H9 (cell line): ENCODE measurements around the gene ASGR1. TPM values are rescaled to one million over a fixed set of nuclear protein-coding genes. Genes with fewer than 3 reads are reported as not detected.
"Not testable (repeated sequence)": the region's sequence is repeated elsewhere in the genome, so short reads cannot be mapped to it uniquely, and the experiment has no call there.

Experiments
- DNase-seq: peaks from one replicate; pipeline ENCODE4 v3.0.0-alpha.2; 2017
- H2AFZ ChIP-seq: one replicate; pipeline ENCODE4 v1.6.1; 2013; ENCODE audit warnings: mild to moderate bottlenecking, low read length, control low read depth, moderate library complexity
- H2AK5ac ChIP-seq: 2 replicates; pipeline ENCODE4 v1.6.1; 2013; ENCODE audit warnings: low read length, control low read depth, mixed read lengths; ENCODE audit not compliant: insufficient read length
- H2BK120ac ChIP-seq: one replicate; pipeline ENCODE4 v1.6.1; 2013; ENCODE audit warnings: low read depth, mild to moderate bottlenecking, low read length, control low read depth, inconsistent platforms; ENCODE audit not compliant: poor library complexity, severe bottlenecking
- H2BK12ac ChIP-seq: 2 replicates; pipeline ENCODE4 v1.6.1; 2013; ENCODE audit warnings: low read length, control low read depth, mixed read lengths, low read depth; ENCODE audit not compliant: insufficient read length
- H2BK15ac ChIP-seq: 2 replicates; pipeline ENCODE4 v1.6.1; 2013; ENCODE audit warnings: low read depth, low read length, control low read depth
- H2BK20ac ChIP-seq: one replicate; pipeline ENCODE4 v1.6.1; 2013; ENCODE audit warnings: low read depth, mild to moderate bottlenecking, low read length, control low read depth, inconsistent platforms; ENCODE audit not compliant: poor library complexity, severe bottlenecking
- H2BK5ac ChIP-seq: 2 replicates; pipeline ENCODE4 v1.6.1; 2013; ENCODE audit warnings: low read length, control low read depth, mixed read lengths; ENCODE audit not compliant: insufficient read length
- H3K14ac ChIP-seq: 2 replicates; pipeline ENCODE4 v1.6.1; 2013; ENCODE audit warnings: low read length, control low read depth; ENCODE audit not compliant: insufficient read depth
- H3K18ac ChIP-seq: 2 replicates; pipeline ENCODE4 v1.6.1; 2013; ENCODE audit warnings: low read depth, mild to moderate bottlenecking, mixed read lengths, low read length, control low read depth; ENCODE audit not compliant: insufficient read length
- H3K23ac ChIP-seq: 2 replicates; pipeline ENCODE4 v1.6.1; 2013; ENCODE audit warnings: low read length, control low read depth, mixed read lengths, low read depth; ENCODE audit not compliant: insufficient read length
- H3K23me2 ChIP-seq: 2 replicates; pipeline ENCODE4 v1.6.1; 2013; ENCODE audit warnings: low read depth, mild to moderate bottlenecking, mixed read lengths, low read length, control low read depth; ENCODE audit not compliant: insufficient read length, poor library complexity, severe bottlenecking
- H3K27ac ChIP-seq: 2 replicates; pipeline ENCODE4 v1.5.1; 2013; ENCODE audit warnings: low read length, control low read depth, mixed read lengths, low read depth; ENCODE audit not compliant: insufficient read length
- H3K27me3 ChIP-seq: 2 replicates; pipeline ENCODE4 v1.6.1; 2013; ENCODE audit warnings: low read length, control low read depth, inconsistent platforms; ENCODE audit not compliant: insufficient read depth
- H3K4ac ChIP-seq: 2 replicates; pipeline ENCODE4 v1.6.1; 2013; ENCODE audit warnings: low read depth, mild to moderate bottlenecking, control low read depth, inconsistent platforms, low read length, moderate library complexity
- H3K4me1 ChIP-seq: 2 replicates; pipeline ENCODE4 v1.6.1; 2013; ENCODE audit warnings: low read length, control low read depth, inconsistent platforms; ENCODE audit not compliant: insufficient read depth
- H3K4me2 ChIP-seq: 2 replicates; pipeline ENCODE4 v1.6.1; 2013; ENCODE audit warnings: low read length, control low read depth, mixed read lengths; ENCODE audit not compliant: insufficient read length, insufficient read depth
- H3K56ac ChIP-seq: 2 replicates; pipeline ENCODE4 v1.6.1; 2013; ENCODE audit warnings: low read depth, mild to moderate bottlenecking, mixed read lengths, low read length, control low read depth; ENCODE audit not compliant: insufficient read length
- H3K79me1 ChIP-seq: 2 replicates; pipeline ENCODE4 v1.6.1; 2013; ENCODE audit warnings: low read depth, mild to moderate bottlenecking, moderate library complexity, low read length, control low read depth, inconsistent platforms; ENCODE audit not compliant: insufficient read depth, poor library complexity, severe bottlenecking
- H3K79me2 ChIP-seq: 2 replicates; pipeline ENCODE4 v1.6.1; 2013; ENCODE audit warnings: low read length, control low read depth, inconsistent platforms; ENCODE audit not compliant: insufficient read depth
- H3K9ac ChIP-seq: 2 replicates; pipeline ENCODE4 v1.6.1; 2013; ENCODE audit warnings: low read length, control low read depth, mixed read lengths; ENCODE audit not compliant: insufficient read length; ENCODE audit errors: extremely low read depth
- H3K9me3 ChIP-seq: one replicate; pipeline ENCODE4 v1.6.1; 2013; ENCODE audit warnings: low read depth, low read length, inconsistent platforms; ENCODE audit not compliant: control insufficient read depth
- H3T11ph ChIP-seq: one replicate; pipeline ENCODE4 v1.6.1; 2013; ENCODE audit warnings: mild to moderate bottlenecking, low read length, control low read depth, inconsistent platforms
- H4K20me1 ChIP-seq: one replicate; pipeline ENCODE4 v1.6.1; 2013; ENCODE audit not compliant: control insufficient read depth, insufficient read length, insufficient read depth
- H4K5ac ChIP-seq: 2 replicates; pipeline ENCODE4 v1.6.1; 2013; ENCODE audit warnings: low read depth, mild to moderate bottlenecking, mixed read lengths, low read length, control low read depth; ENCODE audit not compliant: insufficient read length
- H4K8ac ChIP-seq: replicated peaks from 2 replicates; pipeline ENCODE4 v1.6.1; 2013; ENCODE audit warnings: low read length, control low read depth, mixed read lengths, low read depth; ENCODE audit not compliant: insufficient read length
- H4K91ac ChIP-seq: 2 replicates; pipeline ENCODE4 v1.6.1; 2013; ENCODE audit warnings: low read depth, mild to moderate bottlenecking, moderate library complexity, mixed read lengths, low read length, control low read depth; ENCODE audit not compliant: insufficient read length
- H3K27ac Mint-ChIP-seq, 3 experiments: 2 replicates in 2 of 3; 3 replicates in 1 of 3; pipeline ENCODE4 v1.8.0; 2020 to 2021; ENCODE audit warnings: mixed read lengths in 3 of 3, mild to moderate bottlenecking in 1 of 3, moderate library complexity in 1 of 3
- H3K27me3 Mint-ChIP-seq: 2 replicates; pipeline ENCODE4 v1.8.0; 2021; ENCODE audit warnings: low read depth, mild to moderate bottlenecking, moderate library complexity, mixed read lengths
- H3K36me3 Mint-ChIP-seq, 3 experiments: 2 replicates in 2 of 3; 3 replicates in 1 of 3; pipeline ENCODE4 v1.8.0; 2020 to 2021; ENCODE audit warnings: low read depth in 3 of 3, mixed read lengths in 3 of 3; ENCODE audit not compliant: insufficient read depth in 1 of 3
- H3K4me1 Mint-ChIP-seq, 2 experiments: 2 replicates each; pipeline ENCODE4 v1.8.0; 2020; ENCODE audit warnings: mixed read lengths in 2 of 2
- H3K4me3 Mint-ChIP-seq, 2 experiments: 2 replicates in 1 of 2; 3 replicates in 1 of 2; pipeline ENCODE4 v1.8.0; 2020 to 2021; ENCODE audit warnings: mild to moderate bottlenecking in 2 of 2, mixed read lengths in 2 of 2, moderate library complexity in 1 of 2
- H3K9me3 Mint-ChIP-seq, 2 experiments: 2 replicates in 1 of 2; 3 replicates in 1 of 2; pipeline ENCODE4 v1.8.0; 2020; ENCODE audit warnings: mild to moderate bottlenecking in 2 of 2, mixed read lengths in 2 of 2, moderate library complexity in 1 of 2
- CTCF ChIP-seq: fragments of 200-600 bp; sonication (generic); conservative IDR thresholded peaks from 3 replicates; pipeline ENCODE4 v1.8.0; 2021; ENCODE audit warnings: antibody characterized with exemption, mild to moderate bottlenecking
- WGBS: extraction: QIAGEN DNeasy Blood & Tissue Kit; methylation state at CpG from one replicate; pipeline ENCODE4 v1.1.7; 2013; ENCODE audit warnings: missing lambda C conversion rate, low lambda C conversion rate, mixed read lengths; ENCODE audit not compliant: insufficient read length; ENCODE audit errors: extremely low coverage; 5-methylcytosine and 5-hydroxymethylcytosine counted together
- total RNA-seq: library from RNA; stranded (reverse); gene quantifications from 2 replicates; pipeline ENCODE4 v1.2.1, GENCODE V29; 2021

ASGR1 gene
- total RNA-seq, 1 experiment from 2014 or later, result 5.9 TPM

GRCh38 chr17:7183433-7184090 lies 4.4 kb upstream of the ASGR1 start:
- Histone ChIP-seq H2BK12ac (no peak overlapping the region), H4K20me1 (no peaks in the 10 kb centered on the region), H3K56ac (no peak overlapping the region), H2BK120ac (no peak overlapping the region), H4K91ac (no peak overlapping the region), H3K9ac (no peak overlapping the region), H4K5ac (no peak overlapping the region), H3K18ac (no peak overlapping the region), H3K79me1 (no peaks in the 10 kb centered on the region), H2BK15ac (no peak overlapping the region), H3K27me3 (no peaks in the 10 kb centered on the region), H3K23ac (no peak overlapping the region), H3K23me2 (no peaks in the 10 kb centered on the region), H3K27ac (no peak overlapping the region), H2AFZ (no peak overlapping the region), H3K9me3 (no peaks in the 10 kb centered on the region), H3T11ph (no peak overlapping the region), H2BK20ac (no peak overlapping the region), H2AK5ac (no peak overlapping the region), H3K14ac (no peak overlapping the region), H2BK5ac (no peak overlapping the region), H3K4me1 (no peaks in the 10 kb centered on the region), H3K79me2 (no peaks in the 10 kb centered on the region), H3K4me2 (no peak overlapping the region), H4K8ac (no peak overlapping the region), H3K4ac (no peak overlapping the region)
- H3K9me3 Mint-ChIP-seq, result no peaks in the 10 kb centered on the region
- no CpG with 5 or more reads among the region's 7 CpGs for WGBS
- no peak for DNase-seq
- H3K27ac Mint-ChIP-seq, result peak overlapping the region in 2 of 3 experiments; percentile 59 to 60; a peak in 1 of 7 replicates
- H3K36me3 Mint-ChIP-seq, result peaks cover 0 to 5% (median 3%) of the 10 kb centered on the region in 3 experiments; a peak in 2 of 7 replicates
- H3K27me3 Mint-ChIP-seq, result peaks cover 15% of the 10 kb centered on the region
- H3K4me1 Mint-ChIP-seq, result 0 out of 4 replicates have a peak, but pooled peaks cover 0 to 4% of the 10 kb centered on the region in 2 experiments
- TF ChIP-seq CTCF, result no peak
- H3K4me3 Mint-ChIP-seq, result no peak overlapping the region

GRCh38 chr17:7182101-7182500 lies 2.9 kb upstream of the ASGR1 start:
- H3K36me3 Mint-ChIP-seq, H3K18ac ChIP-seq, H2BK20ac ChIP-seq, H4K8ac ChIP-seq, H2BK15ac ChIP-seq, H2BK5ac ChIP-seq, H2AK5ac ChIP-seq, H3K9ac ChIP-seq, H3K27ac ChIP-seq, H3K23me2 ChIP-seq, H3K79me2 ChIP-seq, H3K4ac ChIP-seq, H3K14ac ChIP-seq, H3K4me1 ChIP-seq, H3K4me2 ChIP-seq, H3K56ac ChIP-seq, H3T11ph ChIP-seq, H4K91ac ChIP-seq, H3K9me3 Mint-ChIP-seq, H3K27me3 ChIP-seq, H3K4me3 Mint-ChIP-seq, DNase-seq, H4K20me1 ChIP-seq, H3K27ac Mint-ChIP-seq, H2BK12ac ChIP-seq, H4K5ac ChIP-seq, H2AFZ ChIP-seq, H3K23ac ChIP-seq, H2BK120ac ChIP-seq, H3K79me1 ChIP-seq, H3K9me3 ChIP-seq: not testable (repeated sequence)
- Mint-ChIP-seq H3K27me3 (peaks cover 23% of the 10 kb centered on the region), H3K4me1 (peaks cover 5 to 14% of the 10 kb centered on the region in 2 experiments; a peak in 3 of 4 replicates)
- no CpG with 5 or more reads among the region's 2 CpGs for WGBS
